Measurements from ENCODE around the gene CDK17.

The CDK17 gene

GRCh38 chr12:96236221-96236822 lies 163.9 kb downstream of the CDK17 start:
- no peak for FAIRE-seq

- no peak for FAIRE-seq
Measured at GRCh38 chr12:96235484-96235826, 164.8 kb downstream of the CDK17 start.

- no peak for FAIRE-seq
Measured at GRCh38 chr12:96234591-96235483, 165.4 kb downstream of the CDK17 start.

GRCh38 chr12:96233939-96234461 lies 166.2 kb downstream of the CDK17 start:
- FAIRE-seq = no peak

GRCh38 chr12:96233168-96233567 lies 167.1 kb downstream of the CDK17 start:
- no peak for FAIRE-seq

GRCh38 chr12:96230646-96231045 lies 169.6 kb downstream of the CDK17 start:
- FAIRE-seq = no peak

GRCh38 chr12:96228566-96229248 lies 171.5 kb downstream of the CDK17 start:
- no peak for FAIRE-seq

All from TTC549 (cell line).